WI38 (cell line): ENCODE measurements around the gene C3.
"Not testable (repeated sequence)": the region's sequence is repeated elsewhere in the genome, so short reads cannot be mapped to it uniquely, and the experiment has no call there.

Experiments used
- H3K4me3 ChIP-seq: 2 replicates; pipeline ENCODE4 v1.5.1; 2011; ENCODE audit warnings: low read depth, mild to moderate bottlenecking, control low read depth, low read length
- CTCF ChIP-seq: IDR thresholded peaks from 2 replicates; pipeline ENCODE4 v1.5.1; 2012; ENCODE audit warnings: low read depth, mild to moderate bottlenecking, control low read depth, low read length

The C3 gene

GRCh38 chr19:6765738-6766356 lies 45.4 kb upstream of the C3 start:
- TF ChIP-seq CTCF = no peak
- no peak overlapping the region for H3K4me3 ChIP-seq

DNA sequence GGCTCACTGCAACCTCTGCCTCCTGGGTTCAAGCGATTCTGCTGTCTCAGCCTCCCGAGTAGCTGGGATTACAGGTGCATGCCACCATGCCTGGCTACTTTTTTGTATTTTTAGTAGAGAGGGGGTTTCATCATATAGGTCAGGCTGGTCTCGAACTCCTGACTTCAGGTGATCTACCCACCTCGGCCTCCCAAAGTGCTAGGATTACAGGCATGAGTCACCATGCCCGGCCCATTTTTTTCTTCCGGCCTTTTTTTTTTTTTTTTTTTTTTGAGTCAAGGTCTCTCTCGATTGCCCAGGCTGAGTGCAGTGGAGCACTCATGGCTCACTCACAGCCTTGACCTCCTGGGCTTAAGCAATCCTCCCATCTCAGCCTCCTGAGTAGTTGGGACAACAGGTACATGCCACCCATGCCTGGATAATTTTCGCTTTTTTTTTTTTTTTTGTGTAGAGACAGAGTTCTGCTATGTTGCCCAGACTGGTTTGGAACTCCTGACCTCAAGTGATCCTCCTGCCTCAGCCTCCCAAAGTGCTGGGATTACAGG lies 41.9 kb upstream of the C3 start:
- H3K4me3 ChIP-seq = not testable (repeated sequence)

DNA sequence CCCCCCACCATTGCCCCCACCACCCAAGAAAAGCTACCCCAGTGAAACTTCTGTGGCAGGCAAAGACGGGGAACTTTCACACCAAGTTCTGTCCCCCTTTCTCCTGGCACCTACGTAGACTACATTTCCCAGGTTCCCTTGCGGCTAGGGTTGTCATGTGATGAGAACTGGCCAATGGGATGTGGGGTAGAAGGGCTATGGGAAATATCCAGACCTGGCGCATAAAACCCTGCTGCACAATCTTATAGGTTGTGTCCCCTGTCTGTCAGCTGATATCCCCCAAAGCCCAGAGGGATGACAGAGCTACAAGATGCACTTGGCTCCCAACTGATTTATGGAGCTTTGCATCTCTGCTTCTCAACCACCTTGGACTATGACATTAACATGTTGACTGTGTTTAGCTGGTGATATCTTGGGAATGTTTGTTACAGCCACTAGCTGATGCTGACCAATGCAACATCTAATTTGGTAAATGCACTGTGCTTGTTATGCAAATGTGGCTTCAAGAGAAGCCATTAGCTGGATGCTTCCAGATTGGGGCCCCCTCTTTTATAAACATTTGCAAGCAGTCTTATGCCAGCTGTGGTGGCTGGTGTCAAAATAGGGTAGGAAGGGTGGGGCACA lies 40.7 kb upstream of the C3 start:
- H3K4me3 ChIP-seq = no peak overlapping the region
- no peak for TF ChIP-seq CTCF

DNA sequence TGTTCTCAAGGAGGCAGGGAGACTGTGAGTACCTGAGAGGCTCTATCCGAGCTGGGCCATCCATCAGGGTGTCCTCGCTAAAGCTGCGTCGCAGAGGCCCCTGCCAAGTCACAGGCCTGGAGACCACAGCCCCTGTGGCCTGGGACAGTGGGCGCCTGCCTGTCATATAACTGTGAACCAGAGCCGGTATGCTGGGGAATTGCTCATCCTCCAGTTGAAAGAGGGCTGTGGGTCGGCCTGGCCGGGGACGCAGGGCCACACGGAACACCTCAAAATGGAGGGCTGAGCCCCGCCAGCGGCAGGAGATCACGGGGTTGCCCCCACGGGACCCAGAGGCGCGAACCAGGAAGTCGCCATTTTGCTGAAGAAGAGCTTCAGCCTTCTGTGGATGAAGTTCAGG lies 40.2 kb upstream of the C3 start:
- H3K4me3 ChIP-seq = no peak overlapping the region
- no peak for TF ChIP-seq CTCF

DNA sequence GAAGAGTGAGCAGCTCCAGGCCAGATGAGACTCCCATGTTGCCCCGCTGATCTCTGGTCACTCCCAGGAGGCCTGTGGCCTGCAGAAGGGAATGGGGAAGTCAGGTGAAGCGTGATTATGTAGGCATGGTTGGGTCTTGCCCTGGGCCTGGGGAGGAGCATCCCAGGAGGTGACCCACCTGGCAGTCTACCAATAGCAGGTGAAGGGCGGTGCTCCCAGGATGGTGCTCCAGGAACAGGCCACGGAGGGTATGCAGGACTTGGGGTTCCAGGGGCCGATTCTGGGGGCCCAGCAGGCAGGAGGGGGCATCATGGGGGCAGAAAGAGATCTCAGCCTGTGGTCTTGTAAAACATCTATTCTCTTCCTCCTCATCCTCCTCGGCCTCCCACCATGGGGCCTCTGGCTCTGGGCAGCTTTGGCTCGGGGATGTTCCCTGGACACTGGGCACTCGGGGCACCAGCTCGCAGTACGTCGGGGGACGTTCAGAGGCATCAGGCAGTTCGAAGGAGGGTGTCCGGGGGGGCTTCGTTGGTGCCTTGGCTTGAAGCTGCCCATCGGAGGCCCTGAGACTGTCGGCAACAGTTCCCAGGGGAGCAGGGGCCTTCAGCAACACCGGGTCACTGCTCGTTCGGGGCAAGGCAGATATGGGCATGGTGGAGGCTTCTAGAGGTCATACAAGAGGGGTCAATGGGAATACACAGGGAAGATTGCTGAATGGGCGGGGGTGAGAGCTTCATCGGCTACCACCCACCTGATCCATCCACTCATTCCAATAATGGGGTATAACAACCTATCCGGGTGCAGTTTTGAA lies 34.4 kb upstream of the C3 start:
- no peak for TF ChIP-seq CTCF
- H3K4me3 ChIP-seq = no peak overlapping the region

- H3K4me3 ChIP-seq = no peak overlapping the region
- no peak for TF ChIP-seq CTCF
These were observed 33.7 kb upstream of the C3 start for GRCh38 chr19:6754136-6754535.

- H3K4me3 ChIP-seq = no peak overlapping the region
These were observed 33.0 kb upstream of the C3 start for GRCh38 chr19:6753178-6754031.

More at GRCh38 chr19:6753178-6754031, 33.0 kb upstream of the C3 start:
- TF ChIP-seq CTCF = no peak
